Loucy (cell line): ENCODE data around the gene IRF7.

Experiments
- EZH2phosphoT487 ChIP-seq: fragments of 200-600 bp; IDR thresholded peaks from 2 replicates; pipeline ENCODE4 v1.6.1; 2018; ENCODE audit warnings: antibody characterized with exemption, mild to moderate bottlenecking, moderate library complexity, borderline replicate concordance
- TF ChIP-seq, protein P1 (sequence below): fragments of 200-600 bp; sonication (generic); conservative IDR thresholded peaks from 2 replicates; pipeline ENCODE4 v1.5.1; 2014; ENCODE audit warnings: mild to moderate bottlenecking, antibody characterized with exemption, low read length

DNA sequence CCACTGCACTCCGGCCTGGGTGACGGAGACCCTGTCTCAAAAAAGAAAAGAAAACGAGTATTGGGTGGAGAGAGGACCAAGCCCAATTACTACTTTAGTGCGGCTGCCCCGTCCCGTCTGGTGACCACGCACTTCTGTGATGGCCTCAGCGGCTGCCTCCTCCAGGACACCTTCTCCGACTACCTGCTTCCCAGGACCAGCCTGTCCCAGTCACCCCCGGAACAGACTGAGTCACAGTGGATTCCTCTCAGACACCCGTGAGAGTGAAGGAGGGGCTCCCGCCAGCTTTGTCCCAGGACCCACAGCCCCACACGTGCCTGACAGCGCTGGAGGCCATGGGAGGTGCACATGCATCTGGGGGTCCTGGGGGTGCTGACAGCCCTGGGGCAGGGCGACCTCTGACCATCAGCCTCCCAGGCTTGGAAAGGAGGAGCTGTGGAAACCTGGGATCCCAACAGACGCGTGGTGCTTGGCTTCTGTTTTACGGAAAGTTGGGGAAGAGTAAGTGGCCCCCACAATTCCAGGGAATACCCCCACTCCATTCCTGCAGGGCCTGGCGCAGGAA, 26.1 kb upstream of the IRF7 start:
- TF ChIP-seq, protein P1, sequence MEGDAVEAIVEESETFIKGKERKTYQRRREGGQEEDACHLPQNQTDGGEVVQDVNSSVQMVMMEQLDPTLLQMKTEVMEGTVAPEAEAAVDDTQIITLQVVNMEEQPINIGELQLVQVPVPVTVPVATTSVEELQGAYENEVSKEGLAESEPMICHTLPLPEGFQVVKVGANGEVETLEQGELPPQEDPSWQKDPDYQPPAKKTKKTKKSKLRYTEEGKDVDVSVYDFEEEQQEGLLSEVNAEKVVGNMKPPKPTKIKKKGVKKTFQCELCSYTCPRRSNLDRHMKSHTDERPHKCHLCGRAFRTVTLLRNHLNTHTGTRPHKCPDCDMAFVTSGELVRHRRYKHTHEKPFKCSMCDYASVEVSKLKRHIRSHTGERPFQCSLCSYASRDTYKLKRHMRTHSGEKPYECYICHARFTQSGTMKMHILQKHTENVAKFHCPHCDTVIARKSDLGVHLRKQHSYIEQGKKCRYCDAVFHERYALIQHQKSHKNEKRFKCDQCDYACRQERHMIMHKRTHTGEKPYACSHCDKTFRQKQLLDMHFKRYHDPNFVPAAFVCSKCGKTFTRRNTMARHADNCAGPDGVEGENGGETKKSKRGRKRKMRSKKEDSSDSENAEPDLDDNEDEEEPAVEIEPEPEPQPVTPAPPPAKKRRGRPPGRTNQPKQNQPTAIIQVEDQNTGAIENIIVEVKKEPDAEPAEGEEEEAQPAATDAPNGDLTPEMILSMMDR: no peak
- TF ChIP-seq EZH2phosphoT487: no peak
